K562 (cell line): ENCODE measurements around the gene LTN1. TPM values are rescaled to one million over a fixed set of nuclear protein-coding genes. Genes with fewer than 3 reads are reported as not detected.
A peak's percentile ranks its signal among the peaks of the same experiment; 100 is the strongest.

Experiments
- ASH1L ChIP-seq: fragments of 450-650 bp; IDR thresholded peaks from 2 replicates; pipeline ENCODE4 v1.6.1; 2018; ENCODE audit warnings: borderline replicate concordance, mild to moderate bottlenecking, low read depth; ENCODE audit not compliant: partially characterized antibody
- CBX1 ChIP-seq: sonication (generic); IDR thresholded peaks from 2 replicates; pipeline ENCODE4 v1.6.1; 2016; ENCODE audit warnings: antibody characterized with exemption, low read depth, mild to moderate bottlenecking
- CGGBP1 ChIP-seq: fragments of 250-450 bp; sonication (Bioruptor Pico); IDR thresholded peaks from 2 replicates; pipeline ENCODE4 v1.9.0; 2021; ENCODE audit warnings: mild to moderate bottlenecking
- DEAF1 ChIP-seq: fragments of 450-650 bp; formaldehyde crosslinking; IDR thresholded peaks from 2 replicates; pipeline ENCODE4 v1.4.0; 2020; ENCODE audit warnings: mild to moderate bottlenecking, moderate library complexity
- HDAC8 ChIP-seq: fragments of 450-650 bp; IDR thresholded peaks from 2 replicates; pipeline ENCODE4 v1.6.1; 2016; ENCODE audit warnings: mild to moderate bottlenecking, missing genetic modification characterization, moderate library complexity, missing compliant biosample characterization
- HNRNPH1 ChIP-seq: fragments of 200-400 bp; formaldehyde crosslinking; optimal IDR thresholded peaks from 2 replicates; pipeline ENCODE3; 2017; ENCODE audit warnings: low read depth, mild to moderate bottlenecking, low read length, moderate library complexity
- HNRNPLL ChIP-seq: fragments of 200-400 bp; formaldehyde crosslinking; IDR thresholded peaks from 2 replicates; pipeline ENCODE4 v1.6.1; 2017; ENCODE audit warnings: low read length, low read depth, mild to moderate bottlenecking; ENCODE audit not compliant: poor library complexity, severe bottlenecking
- JUND ChIP-seq, 2 experiments: IDR thresholded peaks; 2 replicates in 1 of 2; 3 replicates in 1 of 2; pipeline ENCODE4 v1.6.1; 2011; ENCODE audit warnings: borderline replicate concordance in 2 of 2, low read depth in 2 of 2, low read length in 2 of 2, improper control_type of control experiment in 1 of 2, missing biosample characterization in 1 of 2, missing genetic modification characterization in 1 of 2, missing genetic modification reagents in 1 of 2
- KDM1A ChIP-seq, 2 experiments: fragments of 450-650 bp; IDR thresholded peaks; 2 replicates each; pipeline ENCODE4 v1.6.1; 2016; ENCODE audit warnings: mild to moderate bottlenecking in 2 of 2
- KHSRP ChIP-seq: fragments of 450-650 bp; IDR thresholded peaks from 2 replicates; pipeline ENCODE4 v1.6.1; 2017
- MITF ChIP-seq: IDR thresholded peaks from 2 replicates; pipeline ENCODE4 v1.6.1; 2014; ENCODE audit warnings: antibody characterized with exemption
- NONO ChIP-seq, 2 experiments: fragments of 200-400 bp in 1 of 2; fragments of 450-650 bp in 1 of 2; formaldehyde crosslinking in 1 of 2; IDR thresholded peaks; 2 replicates each; pipeline ENCODE4 v1.6.1; 2017; ENCODE audit warnings: low read depth in 2 of 2, mild to moderate bottlenecking in 2 of 2, moderate library complexity in 2 of 2, low read length in 1 of 2
- NR3C1 ChIP-seq: sonication (generic); formaldehyde crosslinking; IDR thresholded peaks from 2 replicates; pipeline ENCODE4 v1.8.1; 2022; ENCODE audit warnings: missing genetic modification reagents
- PCBP2 ChIP-seq: fragments of 200-400 bp; formaldehyde crosslinking; IDR thresholded peaks from 2 replicates; pipeline ENCODE4 v1.6.1; 2018; ENCODE audit warnings: low read length, low read depth, mild to moderate bottlenecking, moderate library complexity; ENCODE audit not compliant: poor library complexity, severe bottlenecking
- POLR2A ChIP-seq: fragments of 450-650 bp; conservative IDR thresholded peaks from 2 replicates; pipeline ENCODE4 v1.6.1; 2016
- PRMT5 ChIP-seq: sonication (generic); formaldehyde crosslinking; IDR thresholded peaks from 2 replicates; pipeline ENCODE4 v1.5.0; 2020; ENCODE audit warnings: missing genetic modification reagents
- RFX5 ChIP-seq: IDR thresholded peaks from 2 replicates; pipeline ENCODE4 v1.6.1; 2011; ENCODE audit warnings: low read depth, mild to moderate bottlenecking, improper control_type of control experiment, low read length
- SMARCE1 ChIP-seq: fragments of 450-650 bp; IDR thresholded peaks from 2 replicates; pipeline ENCODE4 v1.7.1; 2016; ENCODE audit warnings: mild to moderate bottlenecking
- SMC3 ChIP-seq: conservative IDR thresholded peaks from 2 replicates; pipeline ENCODE4 v1.6.1; 2011; ENCODE audit warnings: low read depth, low read length, improper control_type of control experiment; ENCODE audit not compliant: insufficient read depth
- ZNF121 ChIP-seq: sonication (generic); formaldehyde crosslinking; conservative IDR thresholded peaks from 2 replicates; pipeline ENCODE4 v1.8.0; 2022; ENCODE audit warnings: missing genetic modification reagents
- ZNF124 ChIP-seq: sonication (generic); formaldehyde crosslinking; IDR thresholded peaks from 2 replicates; pipeline ENCODE4 v1.8.1; 2022; ENCODE audit warnings: missing genetic modification reagents
- ZNF324 ChIP-seq: fragments of 250-450 bp; sonication (Bioruptor Pico); IDR thresholded peaks from 2 replicates; pipeline ENCODE4 v1.4.0; 2020; ENCODE audit warnings: mild to moderate bottlenecking
- ZNF398 ChIP-seq: fragments of 250-450 bp; sonication (Bioruptor Pico); IDR thresholded peaks from 2 replicates; pipeline ENCODE4 v1.8.0; 2021; ENCODE audit warnings: moderate library complexity, mild to moderate bottlenecking, inconsistent platforms
- ZNF57 ChIP-seq: fragments of 450-650 bp; formaldehyde crosslinking; IDR thresholded peaks from 2 replicates; pipeline ENCODE4 v1.4.0; 2020; ENCODE audit warnings: mild to moderate bottlenecking, moderate library complexity
- ZNF583 ChIP-seq: fragments of 250-450 bp; sonication (Bioruptor Pico); IDR thresholded peaks from 2 replicates; pipeline ENCODE4 v1.4.0; 2020
- polyA plus RNA-seq, 8 experiments: library from polyadenylated mRNA; depleted of rRNA in 4 of 8; stranded (reverse) in 5 of 8; unstranded in 3 of 8; fragments of >200 nt; fragmentation: Nextera tagmentation in 2 of 8; fragmentation: Illumina TruSeq in 1 of 8; extraction: Ambion mirVana in 2 of 8; extraction: Trizol in 1 of 8; gene quantifications; 2 replicates each; pipeline versions ENCODE4 v1.2.1 to v1.2.3, GENCODE V29; 2011 to 2014; ENCODE audit warnings: inconsistent platforms in 1 of 8, missing spikeins in 1 of 8
- total RNA-seq, 7 experiments: library from RNA; depleted of rRNA in 6 of 7; stranded (reverse); fragments of >200 nt in 6 of 7; fragmentation: Illumina TruSeq in 2 of 7; extraction: Trizol in 2 of 7; gene quantifications; 2 replicates each; pipeline versions ENCODE4 v1.2.1 to v1.2.3, GENCODE V29; 2011 to 2021; ENCODE audit warnings: low replicate concordance in 1 of 7

The LTN1 gene
- total and polyA plus RNA-seq, 9 of the 15 experiments (the other 6 are each of a cell fraction or from before 2014, with no cell fraction given), result 15.7 to 49.6 (median 28.7) TPM

GRCh38 chr21:29018540-29018939 is 25.9 kb upstream of the LTN1 start (continued):
- TF ChIP-seq HDAC8 (tag), result no peak
- no peak for TF ChIP-seq ZNF121 (CRISPR knock-in tag)
- TF ChIP-seq DEAF1 (CRISPR knock-in tag), result no peak
- TF ChIP-seq HNRNPLL, result no peak
- TF ChIP-seq NR3C1, result no peak
- TF ChIP-seq ASH1L, result no peak
- no peak for TF ChIP-seq ZNF398 (CRISPR knock-in tag)
- TF ChIP-seq PCBP2, result no peak
- peak; percentile 42 to 68; a peak in 2 of 4 replicates for TF ChIP-seq KDM1A (IDR thresholded peaks at IDR 0.05)
- no peak for TF ChIP-seq KHSRP
- TF ChIP-seq NONO (IDR thresholded peaks at IDR 0.05; ENCODE audit: low read depth in 2 of 2, low read length in 1 of 2), result no peak
- TF ChIP-seq JUND (IDR thresholded peaks at IDR 0.05; ENCODE audit: borderline replicate concordance, low read depth, low read length), result peak; percentile 40; the same call in 1 of the 2 replicates
- no peak for TF ChIP-seq JUND (tag; IDR thresholded peaks at IDR 0.05; ENCODE audit: borderline replicate concordance, low read depth, low read length)
- TF ChIP-seq SMC3, result no peak
- TF ChIP-seq CBX1, result no peak
- TF ChIP-seq ZNF124 (CRISPR knock-in tag), result no peak
- no peak for TF ChIP-seq RFX5
- TF ChIP-seq SMARCE1, result 0 out of 2 replicates have a peak, but pooled peaks have one; percentile 14
- no peak for TF ChIP-seq POLR2A
- TF ChIP-seq ZNF324, result no peak
- TF ChIP-seq MITF, result no peak
- no peak for TF ChIP-seq ZNF583 (CRISPR knock-in tag)
- TF ChIP-seq CGGBP1, result no peak
- no peak for TF ChIP-seq PRMT5 (CRISPR knock-in tag)
- TF ChIP-seq HNRNPH1, result no peak
- TF ChIP-seq ZNF57 (CRISPR knock-in tag), result no peak
